ENCODE data around the gene FMNL2. TPM values are rescaled to one million over a fixed set of nuclear protein-coding genes. Genes with fewer than 3 reads are reported as not detected.

The FMNL2 gene
- total RNA-seq, 1 experiment from 2014 or later, result 33.6 TPM

- Histone ChIP-seq H2BK5ac (ENCODE audit: insufficient read length, low read length) (no peak overlapping the region), H3K23ac (ENCODE audit: insufficient read length, low read depth, low read length) (no peak overlapping the region), H3K79me2 (ENCODE audit: insufficient read depth, low read length) (no peaks in the 10 kb centered on the region; the same call in 1 of the 2 replicates), H3K56ac (ENCODE audit: insufficient read length, low read depth, low read length) (no peak overlapping the region), H4K91ac (ENCODE audit: insufficient read length, low read depth, low read length) (no peak overlapping the region), H2AK5ac (ENCODE audit: insufficient read length, low read length) (no peak overlapping the region), H3K27me3 (ENCODE audit: insufficient read depth, low read length) (no peaks in the 10 kb centered on the region), H3K18ac (ENCODE audit: insufficient read length, low read depth, low read length) (no peak overlapping the region), H2BK15ac (ENCODE audit: low read depth, low read length) (no peak overlapping the region), H3T11ph (ENCODE audit: low read length) (no peak overlapping the region), H4K5ac (ENCODE audit: insufficient read length, low read depth, low read length) (no peak overlapping the region), H4K8ac (replicated peaks; ENCODE audit: insufficient read length, low read depth, low read length) (no peak overlapping the region), H3K9ac (ENCODE audit: extremely low read depth, insufficient read length, low read length) (no peak overlapping the region), H3K4ac (ENCODE audit: low read depth, low read length) (no peak overlapping the region), H3K23me2 (ENCODE audit: insufficient read length, low read depth, low read length, poor library complexity, severe bottlenecking) (no peaks in the 10 kb centered on the region), H2BK20ac (ENCODE audit: low read depth, low read length, poor library complexity, severe bottlenecking) (no peak overlapping the region), H3K79me1 (ENCODE audit: insufficient read depth, low read depth, low read length, poor library complexity, severe bottlenecking) (no peaks in the 10 kb centered on the region), H3K14ac (ENCODE audit: insufficient read depth, low read length) (no peak overlapping the region), H3K9me3 (ENCODE audit: control insufficient read depth, low read depth, low read length) (no peaks in the 10 kb centered on the region), H2AFZ (ENCODE audit: low read length) (no peak overlapping the region), H3K27ac (ENCODE audit: insufficient read length, low read depth, low read length) (no peak overlapping the region), H4K20me1 (ENCODE audit: control insufficient read depth, insufficient read depth, insufficient read length) (no peaks in the 10 kb centered on the region), H3K4me1 (ENCODE audit: insufficient read depth, low read length) (no peaks in the 10 kb centered on the region; the same call in 1 of the 2 replicates), H3K4me2 (ENCODE audit: insufficient read depth, insufficient read length, low read length) (no peak overlapping the region), H2BK12ac (ENCODE audit: insufficient read length, low read depth, low read length) (no peak overlapping the region), H2BK120ac (ENCODE audit: low read depth, low read length, poor library complexity, severe bottlenecking) (no peak overlapping the region)
- Mint-ChIP-seq H3K4me1 (peaks cover 14 to 23% of the 10 kb centered on the region in 2 experiments), H3K9me3 (no peaks in the 10 kb centered on the region), H3K27me3 (ENCODE audit: low read depth) (no peaks in the 10 kb centered on the region), H3K36me3 (ENCODE audit: insufficient read depth in 1 of 3, low read depth in 3 of 3) (peaks cover 4 to 5% (median 4%) of the 10 kb centered on the region in 3 experiments; a peak in 4 of 7 replicates), H3K4me3 (no peak overlapping the region), H3K27ac (no peak overlapping the region; a peak in 3 of 7 replicates)
- no peak for TF ChIP-seq CTCF (conservative IDR thresholded peaks at IDR 0.05)
- WGBS (ENCODE audit: extremely low coverage, insufficient read length, low lambda C conversion rate), result no CpG with 5 or more reads among the region's 4 CpGs
- no peak for DNase-seq
Measured at GRCh38 chr2:152542337-152542994, 207.5 kb downstream of the FMNL2 start.

Data from H9 (cell line).